Limb (tissue), 2 donors: Measurements from ENCODE around the gene SPAG9.

Experiments
- DNase-seq, 2 donors: peaks; one replicate each; pipeline ENCODE4 v3.0.0-alpha.2; 2016; ENCODE audit errors: extremely low spot score in 2 of 2

Gene SPAG9

DNA sequence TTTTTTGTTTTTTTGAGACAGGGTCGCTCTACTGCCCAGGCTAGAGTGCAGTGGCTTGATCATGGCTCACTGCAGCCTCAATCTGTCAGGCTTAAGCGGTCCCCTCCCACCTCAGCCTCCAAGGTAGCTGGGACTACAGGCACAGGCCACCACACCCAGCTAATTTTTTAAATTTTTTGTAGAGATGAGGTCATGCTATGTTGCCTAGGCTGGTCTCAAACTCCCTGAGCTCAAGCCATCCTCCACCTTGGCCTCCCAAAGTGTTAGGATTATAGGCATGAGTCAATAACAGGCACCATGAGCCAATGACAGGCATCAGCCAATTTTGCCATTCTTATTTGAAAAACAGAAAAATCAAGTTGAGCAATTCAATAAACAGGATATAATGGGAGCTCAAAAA, 125.0 kb downstream of the SPAG9 start:
- DNase-seq: no peak

DNA sequence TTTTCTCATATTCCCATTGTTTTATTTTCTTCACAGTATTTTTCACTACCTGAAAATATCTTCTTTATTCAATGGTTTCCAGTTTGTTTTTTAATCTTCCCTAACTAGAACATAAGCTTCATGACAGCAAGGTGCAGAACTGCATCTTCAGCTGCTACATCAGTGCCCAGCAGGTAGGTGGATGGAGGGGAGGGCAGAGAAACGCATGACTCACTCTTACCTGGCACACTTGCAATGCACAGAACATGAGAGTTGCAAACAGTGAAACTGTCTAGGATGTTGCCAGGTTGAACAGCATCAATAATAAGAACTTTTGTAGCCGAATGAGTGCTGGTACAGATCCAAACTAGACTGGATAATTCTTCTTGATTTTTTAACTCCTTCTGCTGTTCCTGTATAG, 127.1 kb downstream of the SPAG9 start:
- no peak for DNase-seq

DNA sequence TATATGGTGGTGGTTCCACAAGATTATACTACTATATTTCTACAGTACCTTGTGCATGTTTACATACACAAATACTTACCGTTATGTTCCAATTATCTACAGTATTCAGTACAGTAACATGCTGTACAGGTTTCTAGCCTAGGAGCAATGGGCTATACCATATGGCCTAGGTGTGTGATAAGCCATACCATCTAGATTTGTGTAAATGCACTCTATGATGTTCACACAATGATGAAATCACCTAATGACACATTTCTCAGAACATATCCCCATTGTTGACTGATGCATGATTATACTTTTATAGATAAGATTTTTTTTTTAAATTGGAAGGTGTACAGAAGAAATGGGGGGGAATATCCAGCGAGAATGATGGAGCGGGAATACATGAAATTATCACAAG, 131.5 kb downstream of the SPAG9 start:
- no peak for DNase-seq

DNA sequence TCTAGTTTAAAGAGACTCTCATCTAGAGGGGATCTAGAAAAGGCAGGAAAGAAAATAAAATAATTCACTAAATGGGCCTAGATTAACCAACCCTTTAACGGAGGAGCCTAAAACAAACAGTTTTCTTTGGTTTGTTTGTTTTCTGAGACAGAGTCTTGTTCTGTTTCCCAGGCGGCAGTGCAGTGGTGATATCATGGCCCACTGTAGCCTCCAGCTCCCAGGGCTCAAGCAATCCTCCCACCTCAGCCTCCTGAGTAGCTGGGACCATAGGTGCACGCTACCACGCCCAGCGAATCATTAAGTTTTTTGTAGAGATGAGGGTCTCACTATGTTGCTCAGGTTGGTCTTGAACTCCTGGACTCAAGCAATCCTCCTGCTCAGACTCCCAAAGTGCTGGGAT, 132.2 kb downstream of the SPAG9 start:
- no peak for DNase-seq

GRCh38 chr17:50986989-50987660, 133.5 kb downstream of the SPAG9 start:
- no peak for DNase-seq

- DNase-seq: no peak
Observed at GRCh38 chr17:50981279-50981678, 139.4 kb downstream of the SPAG9 start.

- no peak for DNase-seq
Observed at GRCh38 chr17:50979524-50979927, 141.1 kb downstream of the SPAG9 start.

DNA sequence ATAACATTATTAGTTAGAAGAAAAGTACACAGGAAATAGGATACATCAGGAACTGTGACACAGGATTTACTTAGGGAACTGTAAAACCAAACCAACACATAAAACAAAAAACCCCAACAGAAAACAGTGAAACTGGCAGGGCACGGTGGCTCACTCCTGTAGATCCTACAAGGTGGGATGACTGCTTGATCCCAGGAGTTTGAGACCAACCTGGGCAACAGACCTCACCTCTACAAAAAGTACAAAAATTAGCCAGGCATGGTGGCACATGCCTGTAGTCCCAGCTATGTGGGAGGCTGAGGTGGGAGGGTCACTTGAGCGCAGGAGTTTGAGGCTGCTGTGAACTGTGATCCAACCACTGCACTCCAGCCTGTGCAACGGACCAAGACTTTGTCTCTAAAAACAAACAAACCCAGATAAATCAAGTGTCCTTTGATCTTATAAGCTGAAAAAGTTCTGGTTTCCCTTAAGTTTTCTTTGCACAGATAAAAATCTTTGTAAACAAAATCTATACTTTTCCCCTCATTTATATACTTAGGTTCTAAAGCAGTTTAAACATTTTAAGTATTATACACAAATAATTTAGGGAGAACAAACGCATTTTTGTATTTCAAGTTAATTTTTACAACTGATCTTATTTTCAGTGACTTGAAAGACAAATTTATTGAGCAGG, 143.0 kb downstream of the SPAG9 start:
- no peak for DNase-seq

GRCh38 chr17:50976951-50977472, 143.7 kb downstream of the SPAG9 start:
- no peak for DNase-seq

GRCh38 chr17:50973557-50974494, 146.8 kb downstream of the SPAG9 start:
- no peak for DNase-seq

DNA sequence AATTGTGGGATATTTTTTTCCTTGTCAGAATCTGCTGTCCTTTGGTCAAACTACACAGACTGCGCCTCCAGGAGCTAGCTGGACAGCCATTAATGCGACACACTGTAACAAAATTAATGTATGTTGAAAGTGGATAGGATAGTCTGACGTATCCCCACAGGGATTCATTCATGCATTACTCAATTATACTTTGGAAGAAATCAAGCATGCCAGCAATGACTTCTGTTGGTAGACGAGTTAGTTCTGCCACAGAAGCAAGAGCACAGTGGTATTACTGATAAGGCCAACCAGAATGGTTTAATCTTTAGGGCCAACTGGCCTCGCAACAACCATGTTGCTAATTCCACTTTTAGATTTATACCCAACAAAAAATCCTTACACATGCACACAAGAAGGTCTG, 148.1 kb downstream of the SPAG9 start:
- no peak for DNase-seq

- peak in 1 of 2 donors; percentile 50 for DNase-seq
Observed at GRCh38 chr17:50967795-50968194, 152.9 kb downstream of the SPAG9 start.

DNA sequence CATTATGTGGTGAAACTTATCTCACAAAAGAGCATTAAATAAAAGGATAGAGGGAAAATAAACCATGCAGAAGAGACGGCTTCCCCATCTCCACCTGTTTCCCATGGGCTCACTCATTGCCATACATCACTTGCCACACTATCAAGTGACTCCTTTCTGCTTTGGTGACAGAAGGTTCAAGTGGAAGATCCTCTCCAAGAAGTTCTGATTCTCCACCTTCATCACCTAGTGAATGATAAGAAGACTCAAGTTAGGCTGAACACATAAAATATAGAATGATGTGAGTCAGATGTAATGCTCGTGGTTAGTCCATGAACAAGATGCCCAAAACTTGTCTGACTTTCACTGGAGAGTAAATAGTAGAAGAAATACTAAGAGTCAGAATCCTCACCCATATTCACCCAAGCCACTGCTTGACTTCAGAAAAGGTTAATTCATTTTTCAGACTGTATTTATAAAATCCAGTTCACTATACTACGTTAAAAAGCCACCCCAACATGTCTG, 154.5 kb downstream of the SPAG9 start:
- no peak for DNase-seq

- DNase-seq: no peak
Observed at GRCh38 chr17:50963139-50963538, 157.5 kb downstream of the SPAG9 start.

DNA sequence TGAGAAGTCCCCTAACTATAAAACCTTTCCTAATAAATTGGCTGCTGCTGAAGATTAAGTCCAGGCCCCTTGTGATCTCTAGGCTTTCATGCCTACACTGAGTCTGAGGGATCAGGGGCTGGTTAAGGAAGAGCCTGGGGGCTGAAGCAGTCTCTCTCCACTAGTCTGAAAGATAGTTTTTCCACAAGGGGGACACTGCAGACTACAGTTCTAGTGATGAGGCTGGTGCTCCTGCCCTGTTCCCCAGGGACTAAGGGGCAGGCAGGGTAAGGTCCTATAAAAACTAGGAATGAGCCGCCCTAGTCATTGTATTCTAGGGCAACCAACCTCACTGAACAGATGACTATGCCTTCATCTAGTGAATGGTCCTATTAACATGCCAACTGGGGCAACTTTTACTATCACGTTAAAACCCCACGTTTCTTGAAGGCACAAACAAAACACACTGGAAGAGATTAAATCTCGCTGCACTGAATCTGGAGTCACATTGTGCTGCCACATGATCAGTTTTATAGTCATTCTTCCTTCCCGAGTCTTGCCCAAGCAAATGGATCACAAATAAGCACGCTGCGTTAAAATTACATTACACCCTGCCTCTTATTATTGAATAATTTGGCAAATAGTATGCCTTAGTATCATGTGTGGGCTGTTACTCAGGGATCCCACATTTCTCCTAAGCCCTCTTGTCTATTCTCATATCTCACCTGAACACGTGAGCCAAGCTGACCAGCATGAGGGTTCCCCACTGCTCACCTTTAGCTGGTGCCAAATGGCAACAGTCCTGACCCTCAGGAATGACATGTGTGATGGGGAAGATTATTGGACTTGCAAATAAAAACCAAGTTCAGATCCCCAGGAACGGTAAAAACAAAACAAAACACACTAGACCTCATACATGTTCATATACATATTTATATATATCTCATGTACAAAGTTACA, 159.1 kb downstream of the SPAG9 start:
- DNase-seq: no peak

GRCh38 chr17:50959341-50959740, 161.3 kb downstream of the SPAG9 start:
- DNase-seq: no peak

GRCh38 chr17:50957600-50958575, 162.8 kb downstream of the SPAG9 start:
- no peak for DNase-seq

- peak; percentile 69 to 79 for DNase-seq
Observed at GRCh38 chr17:50956750-50957523, 163.7 kb downstream of the SPAG9 start.

DNA sequence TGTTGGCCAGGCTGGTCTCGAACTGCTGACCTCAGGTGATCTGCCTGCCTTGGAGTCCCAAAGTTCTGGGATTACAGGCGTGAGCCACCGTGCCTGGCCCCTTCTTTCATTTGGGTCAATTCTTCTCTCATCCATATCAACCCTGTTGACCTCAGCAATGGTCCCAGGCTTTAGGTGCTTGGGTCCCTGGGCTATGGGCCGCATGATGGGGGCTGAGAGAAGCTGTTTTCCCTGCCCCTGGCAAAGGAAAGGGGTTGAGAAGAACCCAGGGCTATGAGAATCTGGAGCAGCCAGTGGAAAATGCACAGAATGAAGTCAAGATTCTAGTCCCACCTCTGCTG, 164.3 kb downstream of the SPAG9 start:
- DNase-seq: no peak
